Ecto neural progenitor cell (in vitro differentiated cells): ENCODE measurements around the gene UNKL.

Source experiments
- DNase-seq: peaks from one replicate; pipeline ENCODE4 v3.0.0-alpha.2; 2018; ENCODE audit warnings: low spot score

UNKL gene

GRCh38 chr16:1377406-1378010 is 37.0 kb downstream of the UNKL start:
- no peak for DNase-seq

DNA sequence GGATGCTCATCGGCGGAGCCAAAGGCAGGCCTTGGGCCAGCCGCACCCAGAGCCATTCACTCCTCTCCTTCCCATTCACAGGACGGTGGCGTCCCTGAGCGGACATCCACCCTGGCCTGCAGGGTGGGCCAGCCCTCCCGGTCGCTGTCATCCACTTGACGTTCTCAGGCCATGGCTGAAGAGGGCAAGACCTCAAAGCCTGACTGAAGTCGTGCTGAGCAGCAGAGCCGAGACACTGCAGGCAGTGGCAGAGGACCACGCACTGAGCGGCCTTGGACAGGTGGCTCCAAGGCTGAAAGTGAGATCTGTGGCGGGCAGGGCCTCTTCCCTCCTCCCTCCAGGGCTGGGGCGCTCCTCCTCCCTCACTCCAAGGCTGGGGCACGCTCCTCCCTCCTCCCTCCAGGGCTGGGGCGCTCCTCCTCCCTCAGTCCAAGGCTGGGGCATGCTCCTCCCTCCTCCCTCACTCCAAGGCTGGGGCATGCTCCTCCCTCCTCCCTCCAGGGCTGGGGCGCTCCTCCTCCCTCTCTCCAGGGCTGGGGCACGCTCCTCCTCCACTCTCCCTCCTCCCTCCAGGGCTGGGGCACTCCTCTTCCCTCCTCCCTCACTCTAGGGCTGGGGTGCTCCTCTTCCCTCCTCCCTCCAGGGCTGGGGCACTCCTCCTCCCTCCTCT is 38.6 kb downstream of the UNKL start:
- no peak for DNase-seq

GRCh38 chr16:1375298-1375640 is 39.2 kb downstream of the UNKL start:
- no peak for DNase-seq

DNA sequence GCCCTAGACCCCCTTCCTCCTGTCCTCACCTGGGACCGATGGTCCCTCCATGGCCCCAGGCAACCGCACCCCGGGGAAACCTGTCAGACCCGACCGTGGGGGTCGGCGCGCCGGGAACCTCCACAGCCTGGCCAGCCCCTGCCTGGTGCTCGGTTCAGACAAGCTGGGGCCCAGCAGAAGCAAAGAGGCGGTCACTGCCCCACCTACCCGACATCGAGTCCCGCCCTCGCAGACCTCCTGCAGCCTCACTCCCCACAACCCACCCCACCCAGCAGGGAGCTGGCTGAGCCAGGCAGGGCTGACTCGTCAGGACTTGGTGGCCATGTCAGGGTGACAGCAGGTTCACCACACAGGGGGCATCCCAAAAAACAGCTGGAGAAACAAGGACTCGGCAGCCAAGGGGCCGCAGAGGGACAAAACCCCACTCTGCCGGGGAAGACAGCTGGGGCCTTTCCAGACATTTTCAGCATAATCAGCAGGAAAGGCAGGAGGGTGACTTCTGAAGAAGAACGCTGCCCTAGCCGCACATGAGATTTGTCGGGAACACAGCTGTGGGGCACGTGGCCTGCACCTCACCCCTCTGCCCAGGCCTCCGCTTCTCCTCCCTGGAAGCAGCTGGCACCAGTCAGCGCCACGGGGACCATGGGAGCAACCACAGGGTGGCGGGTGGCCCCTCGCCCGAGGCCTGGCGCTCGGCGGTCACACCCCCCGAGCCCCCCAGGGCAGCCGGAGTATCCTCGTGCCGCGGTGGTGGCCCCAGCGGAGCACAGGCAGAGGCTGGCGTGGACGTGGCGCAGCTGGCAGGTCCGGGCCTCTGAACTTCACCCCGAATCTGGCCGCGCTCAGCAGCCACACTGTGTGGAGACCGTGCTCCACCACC is 39.8 kb downstream of the UNKL start:
- DNase-seq, result no peak

DNA sequence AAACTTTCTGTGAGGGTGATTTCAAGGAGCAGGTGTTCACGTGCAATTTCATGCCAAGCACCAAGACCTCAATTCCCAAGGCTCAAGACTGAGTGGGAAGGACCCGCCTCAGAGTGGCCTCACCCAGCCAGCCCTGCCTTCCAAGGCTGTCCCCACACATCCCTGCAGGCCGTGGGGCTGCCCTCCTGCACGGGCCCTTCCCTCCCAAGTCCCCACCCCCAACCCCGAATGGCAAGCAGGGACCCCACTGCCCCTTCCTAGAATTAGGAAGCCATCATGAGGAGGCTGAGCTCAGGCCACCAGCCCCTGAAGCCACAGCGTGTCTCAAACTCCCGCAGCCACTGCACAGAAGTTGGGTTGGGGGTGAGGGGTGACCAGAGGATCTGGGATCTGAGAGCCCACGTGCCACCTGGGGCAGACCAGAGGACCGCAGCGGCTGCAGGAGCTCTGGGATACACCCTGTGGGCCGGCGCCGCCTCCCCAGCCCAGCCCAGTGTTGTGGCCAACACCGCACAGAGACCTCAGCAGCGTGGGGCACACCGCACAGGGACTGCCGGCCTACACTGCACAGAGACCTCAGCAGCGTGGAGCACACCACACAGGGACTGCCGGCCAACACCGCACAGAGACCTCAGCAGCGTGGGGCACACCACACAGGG is 42.1 kb downstream of the UNKL start:
- no peak for DNase-seq

DNA sequence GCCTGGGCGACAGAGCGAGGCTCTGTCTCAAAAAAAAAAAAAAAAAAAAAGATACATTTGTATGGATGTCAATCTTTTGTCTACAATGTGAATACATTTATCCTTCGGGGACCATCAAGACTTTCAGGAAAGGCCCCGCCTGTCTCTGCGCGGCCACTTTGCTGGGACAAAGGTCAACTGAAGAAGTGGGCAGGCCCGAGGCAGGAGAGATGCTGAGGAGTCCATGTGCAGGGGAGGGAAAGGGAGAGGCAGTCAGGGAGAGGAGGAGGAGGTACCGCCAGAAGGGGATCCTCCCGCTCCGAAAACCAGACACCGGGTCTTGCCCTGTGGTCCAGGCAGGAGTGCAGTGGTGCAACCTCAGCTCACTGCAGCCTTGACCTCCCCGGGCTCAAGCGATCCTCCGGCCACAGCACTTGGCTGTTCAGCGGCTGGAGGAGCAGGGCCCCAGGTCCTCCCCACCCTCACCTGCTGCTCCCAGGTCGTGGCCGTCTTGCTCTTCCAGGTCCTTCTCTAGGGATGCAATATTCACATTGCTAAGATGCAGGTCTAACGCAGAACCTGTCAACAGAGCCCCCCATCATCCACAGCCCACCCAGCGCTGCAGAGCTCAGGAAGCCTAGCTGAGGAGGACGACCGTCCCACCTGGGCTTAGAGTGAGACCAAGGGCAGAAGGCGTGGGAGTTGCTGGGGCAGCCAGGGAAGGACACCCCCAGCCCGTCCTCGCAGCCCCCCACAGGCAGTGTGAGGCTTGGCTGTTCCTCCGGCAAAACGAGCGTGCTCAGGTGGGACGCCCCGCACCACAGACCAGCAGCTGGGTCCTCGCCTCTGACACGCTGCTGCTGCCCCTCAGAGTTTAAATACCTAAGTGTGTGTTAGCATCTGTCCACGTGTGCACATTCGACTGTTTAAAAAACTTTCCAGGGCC is 43.2 kb downstream of the UNKL start:
- no peak for DNase-seq

- no peak for DNase-seq
Measured at GRCh38 chr16:1367486-1368174, 46.9 kb downstream of the UNKL start.

- DNase-seq, result no peak
Measured at GRCh38 chr16:1366712-1367299, 47.7 kb downstream of the UNKL start.

- DNase-seq, result no peak
Measured at GRCh38 chr16:1366060-1366711, 48.3 kb downstream of the UNKL start.

GRCh38 chr16:1364510-1364909 is 50.0 kb downstream of the UNKL start:
- DNase-seq, result no peak

DNA sequence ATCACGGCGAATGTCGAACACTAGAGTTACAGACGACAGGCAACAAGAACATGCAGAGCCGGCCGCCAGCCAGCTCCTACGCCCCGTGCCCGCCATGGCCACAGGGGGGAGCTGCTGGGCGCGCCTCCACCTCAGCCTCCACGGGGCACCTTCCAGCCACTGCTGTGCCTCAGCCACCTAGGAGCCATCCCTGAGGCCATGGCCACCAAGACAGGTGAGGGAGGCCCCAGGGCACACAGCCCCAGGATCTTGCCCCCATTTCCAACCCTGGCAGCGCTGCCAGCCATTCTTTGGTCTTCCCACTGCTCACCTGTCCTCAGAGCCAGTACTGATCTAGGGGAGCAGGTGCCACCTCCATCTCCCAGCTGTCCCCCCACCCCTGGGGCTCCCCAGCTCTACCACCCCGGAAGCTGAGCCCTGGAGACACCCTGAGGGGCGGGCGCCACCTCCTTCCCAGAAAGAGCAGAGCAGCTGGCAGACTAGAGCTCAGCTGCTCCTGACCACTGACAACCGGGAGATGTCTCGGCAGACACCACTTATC is 50.9 kb downstream of the UNKL start:
- DNase-seq, result peak; percentile 80

GRCh38 chr16:1362807-1363206 is 51.7 kb downstream of the UNKL start:
- DNase-seq, result no peak

DNA sequence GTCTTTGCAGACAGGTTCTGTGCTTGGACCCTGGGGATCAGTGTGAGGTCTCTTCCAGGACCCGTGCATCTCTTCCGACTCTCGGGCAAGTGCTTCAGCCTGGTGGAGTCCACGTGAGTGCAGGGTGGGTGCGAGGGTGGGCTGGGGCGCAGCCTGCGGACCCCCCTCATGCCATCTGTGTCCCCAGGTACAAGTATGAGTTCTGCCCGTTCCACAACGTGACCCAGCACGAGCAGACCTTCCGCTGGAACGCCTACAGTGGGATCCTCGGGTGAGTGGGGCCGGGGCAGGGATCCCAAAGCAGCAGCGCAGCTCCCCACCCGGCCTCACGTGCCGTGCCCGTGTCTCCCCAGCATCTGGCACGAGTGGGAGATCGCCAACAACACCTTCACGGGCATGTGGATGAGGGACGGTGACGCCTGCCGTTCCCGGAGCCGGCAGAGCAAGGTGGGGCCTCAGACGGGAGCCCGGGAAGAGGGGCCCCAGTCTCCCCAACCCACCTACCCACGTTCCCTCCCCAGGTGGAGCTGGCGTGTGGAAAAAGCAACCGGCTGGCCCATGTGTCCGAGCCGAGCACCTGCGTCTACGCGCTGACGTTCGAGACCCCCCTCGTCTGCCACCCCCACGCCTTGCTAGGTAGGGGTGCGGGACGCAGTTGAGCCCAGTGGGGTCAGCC is 52.7 kb downstream of the UNKL start:
- no peak for DNase-seq

DNA sequence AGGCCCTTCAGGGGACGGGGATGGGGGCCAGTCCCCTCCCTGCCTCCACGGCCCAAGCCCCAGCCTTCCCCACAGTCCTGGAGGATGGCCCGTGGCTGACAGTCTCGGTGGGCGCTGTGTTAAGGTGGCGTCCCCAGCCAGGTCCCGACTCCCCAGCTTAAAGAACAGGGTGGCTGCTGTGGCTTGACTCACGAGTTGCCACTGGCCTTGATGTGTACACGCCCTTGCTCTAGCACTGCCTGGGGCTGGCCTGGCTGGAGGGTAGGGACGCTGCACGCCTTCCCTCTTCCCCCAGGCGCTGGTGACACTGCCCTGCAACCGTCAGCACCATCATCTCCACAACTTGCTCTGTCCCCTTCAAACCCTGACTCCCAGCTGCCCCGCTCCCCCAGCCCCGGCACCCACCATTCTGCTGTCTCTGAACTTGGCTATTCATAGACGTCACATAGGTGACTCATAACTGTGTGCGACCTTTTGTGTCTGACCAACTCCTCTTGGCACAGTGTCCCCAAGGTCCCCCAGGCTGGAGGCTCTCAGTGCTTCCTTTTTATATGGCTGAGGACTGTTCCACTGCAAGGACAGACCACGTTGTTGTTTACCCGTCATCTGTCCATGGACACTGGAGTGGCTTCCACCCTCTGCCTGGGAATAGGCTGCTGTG is 56.5 kb downstream of the UNKL start:
- DNase-seq, result no peak

GRCh38 chr16:1356061-1356900 is 58.2 kb downstream of the UNKL start:
- no peak for DNase-seq

- DNase-seq, result no peak
Measured at GRCh38 chr16:1355591-1355990, 58.9 kb downstream of the UNKL start.

DNA sequence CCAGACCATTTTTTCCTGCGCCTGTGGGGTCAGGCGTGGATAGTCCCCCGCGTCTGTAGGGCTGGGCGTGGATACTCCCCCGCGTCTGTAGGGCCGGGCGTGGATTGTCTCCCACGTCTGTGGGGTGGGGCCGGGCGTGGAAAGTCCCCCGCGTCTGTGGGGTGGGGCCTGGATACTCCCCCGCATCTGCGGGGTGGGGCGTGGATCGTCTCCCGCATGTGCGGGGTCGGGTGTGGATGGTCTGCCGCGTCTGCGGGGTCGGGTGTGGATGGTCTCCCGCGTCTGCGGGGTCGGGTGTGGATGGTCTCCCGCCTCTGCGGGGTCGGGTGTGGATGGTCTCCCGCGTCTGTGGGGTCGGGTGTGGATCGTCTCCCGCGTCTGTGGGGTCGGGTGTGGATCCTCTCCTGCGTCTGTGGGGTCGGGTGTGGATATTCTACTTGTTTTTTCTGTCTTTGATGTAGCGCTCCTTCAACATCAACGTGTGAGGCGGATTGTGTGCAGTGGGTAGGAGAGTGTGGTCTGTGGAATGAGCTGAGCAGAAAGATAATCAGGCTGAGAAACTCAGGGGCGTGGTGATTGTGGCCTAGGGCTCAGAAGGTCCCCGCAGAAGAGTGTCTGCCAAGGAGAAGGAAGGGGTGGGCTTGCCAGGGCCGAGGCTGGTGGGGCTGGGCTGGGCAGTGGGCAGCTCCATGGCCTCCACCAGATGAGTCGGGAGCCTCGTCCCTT is 59.5 kb downstream of the UNKL start:
- DNase-seq, result no peak
